ES-I3 (cell line): Measurements from ENCODE around the gene LARP1.

Experiments used
- H3K36me3 ChIP-seq: 2 replicates; pipeline ENCODE4 v1.6.1; 2013; ENCODE audit warnings: mild to moderate bottlenecking, low read length, control low read depth, moderate library complexity; ENCODE audit not compliant: insufficient read depth
- H3K4me1 ChIP-seq: 2 replicates; pipeline ENCODE4 v1.6.1; 2013; ENCODE audit warnings: mild to moderate bottlenecking, control low read depth, low read length; ENCODE audit not compliant: insufficient read depth
- H3K9ac ChIP-seq: 2 replicates; pipeline ENCODE4 v1.6.1; 2013; ENCODE audit warnings: low read depth, mild to moderate bottlenecking, low read length, moderate library complexity
- H3K9me3 ChIP-seq: 2 replicates; pipeline ENCODE4 v1.6.1; 2013; ENCODE audit warnings: mild to moderate bottlenecking, low read length, moderate library complexity; ENCODE audit not compliant: control insufficient read depth, insufficient read depth

Gene LARP1

DNA sequence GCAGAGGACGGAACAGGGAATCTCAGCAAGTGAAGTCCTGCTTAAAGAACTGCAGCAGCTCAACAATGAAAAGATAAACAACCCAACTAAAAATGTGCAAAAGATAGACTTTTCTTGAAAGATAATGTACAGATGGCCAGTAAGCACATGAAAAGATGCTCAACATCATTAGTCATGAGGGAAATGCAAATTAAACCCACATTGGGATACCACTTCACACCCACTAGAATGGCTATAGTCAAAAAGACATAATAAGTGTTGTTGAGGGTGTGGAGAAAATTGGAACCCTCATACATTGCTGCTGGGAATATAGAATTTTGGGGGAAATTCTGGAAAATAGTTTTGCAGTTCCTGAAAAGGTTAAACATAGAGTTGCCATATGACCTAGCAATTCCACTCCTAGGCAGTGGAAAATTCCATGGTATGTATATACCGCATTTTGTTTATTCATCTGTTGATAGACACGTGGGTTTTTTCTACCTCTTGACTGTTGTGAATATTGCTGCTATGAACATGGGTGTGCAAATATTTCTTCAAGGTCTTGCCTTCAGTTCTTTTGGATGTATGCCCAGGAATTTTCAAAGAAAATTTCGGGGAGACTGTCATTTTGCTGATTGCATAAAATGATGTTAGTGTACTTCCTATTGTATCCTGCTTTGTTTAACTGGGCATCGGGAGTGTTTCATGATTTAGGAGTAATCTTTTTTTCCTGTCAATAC lies 110.4 kb downstream of the LARP1 start:
- peaks cover 2% of the 10 kb centered on the region; the same call in 1 of the 2 replicates for H3K36me3 ChIP-seq
- H3K4me1 ChIP-seq, result peaks cover 2% of the 10 kb centered on the region; the same call in 1 of the 2 replicates
- H3K9ac ChIP-seq, result no peak overlapping the region
- no peaks in the 10 kb centered on the region for H3K9me3 ChIP-seq

DNA sequence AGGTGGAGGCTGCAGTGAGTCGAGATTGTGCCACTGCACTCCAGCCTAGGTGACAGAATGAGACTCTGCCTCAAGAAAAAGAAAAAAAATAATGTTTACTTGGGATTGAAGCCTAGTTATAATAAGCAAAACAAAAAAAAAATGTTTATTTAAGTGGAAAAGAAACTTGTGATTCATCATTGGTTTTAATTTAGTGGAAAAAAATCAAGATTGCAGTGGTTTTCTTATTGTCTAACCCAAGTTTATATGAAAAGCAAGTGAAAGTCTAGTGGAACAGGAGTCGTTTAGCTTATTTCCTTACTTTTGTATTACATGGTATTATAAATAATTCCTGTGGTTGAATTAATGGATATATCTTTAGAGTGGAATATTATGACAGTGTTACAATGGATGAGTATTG lies 111.7 kb downstream of the LARP1 start:
- no peaks in the 10 kb centered on the region for H3K4me1 ChIP-seq
- H3K9ac ChIP-seq, result no peak overlapping the region
- no peaks in the 10 kb centered on the region for H3K9me3 ChIP-seq
- H3K36me3 ChIP-seq, result peaks cover 8% of the 10 kb centered on the region
